Measurements from ENCODE around the gene CBARP.

- no peak for TF ChIP-seq REST (IDR thresholded peaks at IDR 0.05)
- TF ChIP-seq SP1 (IDR thresholded peaks at IDR 0.05) = no peak
- no peak for TF ChIP-seq ZBTB33 (IDR thresholded peaks at IDR 0.05)
- TF ChIP-seq CTCF (IDR thresholded peaks at IDR 0.05; ENCODE audit: low read depth, low read length, missing input control) = no peak
- no peak for TF ChIP-seq EGR1 (IDR thresholded peaks at IDR 0.05; ENCODE audit: low read depth in 2 of 2)
- TF ChIP-seq MAX (IDR thresholded peaks at IDR 0.05) = no peak
- TF ChIP-seq TAF1 (conservative IDR thresholded peaks at IDR 0.05) = no peak
- TF ChIP-seq JUND (IDR thresholded peaks at IDR 0.05) = no peak
- TF ChIP-seq RAD21 (IDR thresholded peaks at IDR 0.05) = no peak
- no peak for TF ChIP-seq FOXA1 (IDR thresholded peaks at IDR 0.05)
Observed at GRCh38 chr19:1240925-1241324, 3.1 kb upstream of the CBARP start.

Measured in liver (tissue), 3 donors.